ENCODE data around the gene AUTS2.

The AUTS2 gene

GRCh38 chr7:70636169-70636568 is 1037.9 kb downstream of the AUTS2 start:
- Histone ChIP-seq H3K9me3 (ENCODE audit: control insufficient read depth in 1 of 2, low read length in 2 of 2) (no peaks in the 10 kb centered on the region), H3K27me3 (ENCODE audit: control insufficient read depth in 1 of 2, insufficient read depth in 2 of 2, low read length in 2 of 2) (no peaks in the 10 kb centered on the region), H3K36me3 (ENCODE audit: control insufficient read depth in 1 of 2, insufficient read depth in 2 of 2, low read length in 2 of 2) (no peaks in the 10 kb centered on the region), H3K27ac (ENCODE audit: low read depth, low read length) (no peak overlapping the region), H3K4me3 (ENCODE audit: low read depth in 1 of 2, low read length in 2 of 2) (no peak overlapping the region), H3K9ac (ENCODE audit: low read depth in 1 of 2, low read length in 2 of 2) (no peak overlapping the region), H3K4me1 (ENCODE audit: control insufficient read depth in 1 of 2, insufficient read depth in 2 of 2, low read length in 2 of 2) (peaks cover 0 to 7% of the 10 kb centered on the region in 2 donors)

GRCh38 chr7:70637726-70638125 is 1039.5 kb downstream of the AUTS2 start:
- Histone ChIP-seq H3K9me3 (ENCODE audit: control insufficient read depth in 1 of 2, low read length in 2 of 2) (peaks cover 0 to 3% of the 10 kb centered on the region in 2 donors), H3K27ac (ENCODE audit: low read depth, low read length) (no peak overlapping the region), H3K9ac (ENCODE audit: low read depth in 1 of 2, low read length in 2 of 2) (no peak overlapping the region), H3K4me1 (ENCODE audit: control insufficient read depth in 1 of 2, insufficient read depth in 2 of 2, low read length in 2 of 2) (peaks cover 0 to 7% of the 10 kb centered on the region in 2 donors), H3K27me3 (ENCODE audit: control insufficient read depth in 1 of 2, insufficient read depth in 2 of 2, low read length in 2 of 2) (peaks cover 0 to 1% of the 10 kb centered on the region in 2 donors), H3K36me3 (ENCODE audit: control insufficient read depth in 1 of 2, insufficient read depth in 2 of 2, low read length in 2 of 2) (no peaks in the 10 kb centered on the region), H3K4me3 (ENCODE audit: low read depth in 1 of 2, low read length in 2 of 2) (no peak overlapping the region)

GRCh38 chr7:70638158-70639107 is 1040.2 kb downstream of the AUTS2 start:
- peaks cover 0 to 7% of the 10 kb centered on the region in 2 donors for H3K4me1 ChIP-seq (ENCODE audit: control insufficient read depth in 1 of 2, insufficient read depth in 2 of 2, low read length in 2 of 2)
- H3K9me3 ChIP-seq (ENCODE audit: control insufficient read depth in 1 of 2, low read length in 2 of 2) = peaks cover 0 to 3% of the 10 kb centered on the region in 2 donors
- H3K27ac ChIP-seq (ENCODE audit: low read depth, low read length) = no peak overlapping the region
- H3K27me3 ChIP-seq (ENCODE audit: control insufficient read depth in 1 of 2, insufficient read depth in 2 of 2, low read length in 2 of 2) = peaks cover 0 to 3% of the 10 kb centered on the region in 2 donors
- no peaks in the 10 kb centered on the region for H3K36me3 ChIP-seq (ENCODE audit: control insufficient read depth in 1 of 2, insufficient read depth in 2 of 2, low read length in 2 of 2)
- H3K4me3 ChIP-seq (ENCODE audit: low read depth in 1 of 2, low read length in 2 of 2) = peak overlapping the region; percentile 23 to 40
- H3K9ac ChIP-seq (ENCODE audit: low read depth in 1 of 2, low read length in 2 of 2) = no peak overlapping the region

GRCh38 chr7:70640266-70640833 is 1042.1 kb downstream of the AUTS2 start:
- H3K9me3 ChIP-seq (ENCODE audit: control insufficient read depth in 1 of 2, low read length in 2 of 2) = peaks cover 0 to 3% of the 10 kb centered on the region in 2 donors
- H3K36me3 ChIP-seq (ENCODE audit: control insufficient read depth in 1 of 2, insufficient read depth in 2 of 2, low read length in 2 of 2) = no peaks in the 10 kb centered on the region
- no peak overlapping the region for H3K27ac ChIP-seq (ENCODE audit: low read depth, low read length)
- no peak overlapping the region for H3K9ac ChIP-seq (ENCODE audit: low read depth in 1 of 2, low read length in 2 of 2)
- no peak overlapping the region for H3K4me3 ChIP-seq (ENCODE audit: low read depth in 1 of 2, low read length in 2 of 2)
- H3K4me1 ChIP-seq (ENCODE audit: control insufficient read depth in 1 of 2, insufficient read depth in 2 of 2, low read length in 2 of 2) = peaks cover 0 to 7% of the 10 kb centered on the region in 2 donors
- peaks cover 0 to 3% of the 10 kb centered on the region in 2 donors for H3K27me3 ChIP-seq (ENCODE audit: control insufficient read depth in 1 of 2, insufficient read depth in 2 of 2, low read length in 2 of 2)

GRCh38 chr7:70641882-70642281 is 1043.6 kb downstream of the AUTS2 start:
- no peak overlapping the region for H3K4me3 ChIP-seq (ENCODE audit: low read depth in 1 of 2, low read length in 2 of 2)
- H3K9ac ChIP-seq (ENCODE audit: low read depth in 1 of 2, low read length in 2 of 2) = no peak overlapping the region
- no peak overlapping the region for H3K27ac ChIP-seq (ENCODE audit: low read depth, low read length)

GRCh38 chr7:70645279-70645678 is 1047.0 kb downstream of the AUTS2 start:
- no peak overlapping the region for H3K27ac ChIP-seq (ENCODE audit: low read depth, low read length)
- H3K9ac ChIP-seq (ENCODE audit: low read depth in 1 of 2, low read length in 2 of 2) = no peak overlapping the region
- H3K27me3 ChIP-seq (ENCODE audit: control insufficient read depth in 1 of 2, insufficient read depth in 2 of 2, low read length in 2 of 2) = peaks cover 0 to 3% of the 10 kb centered on the region in 2 donors
- no peak overlapping the region for H3K4me3 ChIP-seq (ENCODE audit: low read depth in 1 of 2, low read length in 2 of 2)
- no peaks in the 10 kb centered on the region for H3K4me1 ChIP-seq (ENCODE audit: control insufficient read depth in 1 of 2, insufficient read depth in 2 of 2, low read length in 2 of 2)
- no peaks in the 10 kb centered on the region for H3K36me3 ChIP-seq (ENCODE audit: control insufficient read depth in 1 of 2, insufficient read depth in 2 of 2, low read length in 2 of 2)
- H3K9me3 ChIP-seq (ENCODE audit: control insufficient read depth in 1 of 2, low read length in 2 of 2) = peaks cover 0 to 3% of the 10 kb centered on the region in 2 donors

More at GRCh38 chr7:70641882-70642281, 1043.6 kb downstream of the AUTS2 start:
- no peaks in the 10 kb centered on the region for H3K36me3 ChIP-seq (ENCODE audit: control insufficient read depth in 1 of 2, insufficient read depth in 2 of 2, low read length in 2 of 2)
- H3K27me3 ChIP-seq (ENCODE audit: control insufficient read depth in 1 of 2, insufficient read depth in 2 of 2, low read length in 2 of 2) = peaks cover 0 to 3% of the 10 kb centered on the region in 2 donors
- H3K4me1 ChIP-seq (ENCODE audit: control insufficient read depth in 1 of 2, insufficient read depth in 2 of 2, low read length in 2 of 2) = peaks cover 0 to 7% of the 10 kb centered on the region in 2 donors
- H3K9me3 ChIP-seq (ENCODE audit: control insufficient read depth in 1 of 2, low read length in 2 of 2) = peaks cover 0 to 3% of the 10 kb centered on the region in 2 donors

- H3K9ac ChIP-seq (ENCODE audit: low read depth in 1 of 2, low read length in 2 of 2) = no peak overlapping the region
- no peaks in the 10 kb centered on the region for H3K4me1 ChIP-seq (ENCODE audit: control insufficient read depth in 1 of 2, insufficient read depth in 2 of 2, low read length in 2 of 2)
- no peaks in the 10 kb centered on the region for H3K36me3 ChIP-seq (ENCODE audit: control insufficient read depth in 1 of 2, insufficient read depth in 2 of 2, low read length in 2 of 2)
- H3K27ac ChIP-seq (ENCODE audit: low read depth, low read length) = no peak overlapping the region
- H3K4me3 ChIP-seq (ENCODE audit: low read depth in 1 of 2, low read length in 2 of 2) = no peak overlapping the region
- peaks cover 0 to 3% of the 10 kb centered on the region in 2 donors for H3K9me3 ChIP-seq (ENCODE audit: control insufficient read depth in 1 of 2, low read length in 2 of 2)
- H3K27me3 ChIP-seq (ENCODE audit: control insufficient read depth in 1 of 2, insufficient read depth in 2 of 2, low read length in 2 of 2) = peaks cover 0 to 3% of the 10 kb centered on the region in 2 donors
Observed at GRCh38 chr7:70645876-70646351, 1047.6 kb downstream of the AUTS2 start.

GRCh38 chr7:70646536-70647248 is 1048.4 kb downstream of the AUTS2 start:
- no peaks in the 10 kb centered on the region for H3K36me3 ChIP-seq (ENCODE audit: control insufficient read depth in 1 of 2, insufficient read depth in 2 of 2, low read length in 2 of 2)
- H3K4me3 ChIP-seq (ENCODE audit: low read depth in 1 of 2, low read length in 2 of 2) = no peak overlapping the region
- no peaks in the 10 kb centered on the region for H3K4me1 ChIP-seq (ENCODE audit: control insufficient read depth in 1 of 2, insufficient read depth in 2 of 2, low read length in 2 of 2)
- H3K27ac ChIP-seq (ENCODE audit: low read depth, low read length) = no peak overlapping the region
- no peak overlapping the region for H3K9ac ChIP-seq (ENCODE audit: low read depth in 1 of 2, low read length in 2 of 2)
- H3K9me3 ChIP-seq (ENCODE audit: control insufficient read depth in 1 of 2, low read length in 2 of 2) = peaks cover 0 to 2% of the 10 kb centered on the region in 2 donors
- peaks cover 0 to 3% of the 10 kb centered on the region in 2 donors for H3K27me3 ChIP-seq (ENCODE audit: control insufficient read depth in 1 of 2, insufficient read depth in 2 of 2, low read length in 2 of 2)

GRCh38 chr7:70647801-70648498 is 1049.7 kb downstream of the AUTS2 start:
- H3K27me3 ChIP-seq (ENCODE audit: control insufficient read depth in 1 of 2, insufficient read depth in 2 of 2, low read length in 2 of 2) = no peaks in the 10 kb centered on the region
- no peaks in the 10 kb centered on the region for H3K36me3 ChIP-seq (ENCODE audit: control insufficient read depth in 1 of 2, insufficient read depth in 2 of 2, low read length in 2 of 2)
- H3K4me1 ChIP-seq (ENCODE audit: control insufficient read depth in 1 of 2, insufficient read depth in 2 of 2, low read length in 2 of 2) = no peaks in the 10 kb centered on the region
- no peak overlapping the region for H3K4me3 ChIP-seq (ENCODE audit: low read depth in 1 of 2, low read length in 2 of 2)
- no peaks in the 10 kb centered on the region for H3K9me3 ChIP-seq (ENCODE audit: control insufficient read depth in 1 of 2, low read length in 2 of 2)
- no peak overlapping the region for H3K27ac ChIP-seq (ENCODE audit: low read depth, low read length)
- no peak overlapping the region for H3K9ac ChIP-seq (ENCODE audit: low read depth in 1 of 2, low read length in 2 of 2)
